PFSK-1 (cell line): Measurements from ENCODE around the gene ZBED2.

Experiments used
- POLR2AphosphoS5 ChIP-seq: IDR thresholded peaks from 2 replicates; pipeline ENCODE4 v1.6.1; 2012; ENCODE audit warnings: low read depth, mild to moderate bottlenecking, control low read depth, low read length, moderate library complexity
- SIN3A ChIP-seq: IDR thresholded peaks from 2 replicates; pipeline ENCODE4 v1.6.1; 2012; ENCODE audit warnings: mild to moderate bottlenecking, low read length, moderate library complexity, borderline replicate concordance; ENCODE audit not compliant: insufficient read depth
- TAF1 ChIP-seq: IDR thresholded peaks from 2 replicates; pipeline ENCODE4 v1.6.1; 2012; ENCODE audit warnings: low read length, control low read depth, borderline replicate concordance; ENCODE audit not compliant: insufficient read depth
- TF ChIP-seq, protein P1 (sequence below), 2 experiments: IDR thresholded peaks; 2 replicates each; pipeline versions ENCODE4 v1.6.1 to v1.8.0; 2011 to 2012; ENCODE audit warnings: low read depth in 2 of 2, low read length in 2 of 2, control low read depth in 1 of 2, inconsistent platforms in 1 of 2, mild to moderate bottlenecking in 1 of 2, moderate library complexity in 1 of 2; ENCODE audit not compliant: insufficient read depth in 1 of 2

DNA sequence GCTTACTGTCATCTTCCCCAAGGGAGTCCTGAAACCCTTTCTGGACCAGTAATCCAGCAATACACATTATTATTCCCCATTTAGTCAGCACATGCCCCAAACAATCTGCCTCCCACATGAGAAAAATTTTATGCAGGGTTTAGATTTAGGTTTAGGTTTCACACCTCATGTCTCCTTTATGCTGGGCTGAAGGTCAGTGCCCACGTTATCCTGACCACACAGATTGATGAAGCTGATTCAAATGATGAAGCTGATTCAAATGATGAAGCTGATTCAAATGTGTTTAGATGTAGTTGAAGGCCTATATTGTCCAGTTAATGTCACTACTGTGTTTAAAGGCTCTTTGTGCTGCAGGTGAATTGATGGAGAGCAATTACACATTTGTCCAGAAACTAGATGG is 18.1 kb upstream of the ZBED2 start:
- no peak for TF ChIP-seq SIN3A
- no peak for TF ChIP-seq POLR2AphosphoS5
- TF ChIP-seq, protein P1, sequence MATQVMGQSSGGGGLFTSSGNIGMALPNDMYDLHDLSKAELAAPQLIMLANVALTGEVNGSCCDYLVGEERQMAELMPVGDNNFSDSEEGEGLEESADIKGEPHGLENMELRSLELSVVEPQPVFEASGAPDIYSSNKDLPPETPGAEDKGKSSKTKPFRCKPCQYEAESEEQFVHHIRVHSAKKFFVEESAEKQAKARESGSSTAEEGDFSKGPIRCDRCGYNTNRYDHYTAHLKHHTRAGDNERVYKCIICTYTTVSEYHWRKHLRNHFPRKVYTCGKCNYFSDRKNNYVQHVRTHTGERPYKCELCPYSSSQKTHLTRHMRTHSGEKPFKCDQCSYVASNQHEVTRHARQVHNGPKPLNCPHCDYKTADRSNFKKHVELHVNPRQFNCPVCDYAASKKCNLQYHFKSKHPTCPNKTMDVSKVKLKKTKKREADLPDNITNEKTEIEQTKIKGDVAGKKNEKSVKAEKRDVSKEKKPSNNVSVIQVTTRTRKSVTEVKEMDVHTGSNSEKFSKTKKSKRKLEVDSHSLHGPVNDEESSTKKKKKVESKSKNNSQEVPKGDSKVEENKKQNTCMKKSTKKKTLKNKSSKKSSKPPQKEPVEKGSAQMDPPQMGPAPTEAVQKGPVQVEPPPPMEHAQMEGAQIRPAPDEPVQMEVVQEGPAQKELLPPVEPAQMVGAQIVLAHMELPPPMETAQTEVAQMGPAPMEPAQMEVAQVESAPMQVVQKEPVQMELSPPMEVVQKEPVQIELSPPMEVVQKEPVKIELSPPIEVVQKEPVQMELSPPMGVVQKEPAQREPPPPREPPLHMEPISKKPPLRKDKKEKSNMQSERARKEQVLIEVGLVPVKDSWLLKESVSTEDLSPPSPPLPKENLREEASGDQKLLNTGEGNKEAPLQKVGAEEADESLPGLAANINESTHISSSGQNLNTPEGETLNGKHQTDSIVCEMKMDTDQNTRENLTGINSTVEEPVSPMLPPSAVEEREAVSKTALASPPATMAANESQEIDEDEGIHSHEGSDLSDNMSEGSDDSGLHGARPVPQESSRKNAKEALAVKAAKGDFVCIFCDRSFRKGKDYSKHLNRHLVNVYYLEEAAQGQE (IDR thresholded peaks at IDR 0.05; ENCODE audit: insufficient read depth in 1 of 2, low read depth in 2 of 2, low read length in 2 of 2): no peak
- TF ChIP-seq TAF1: no peak
